Measurements from ENCODE around the gene POLRMT. TPM values are rescaled to one million over a fixed set of nuclear protein-coding genes. Genes with fewer than 3 reads are reported as not detected.

POLRMT gene
- total RNA-seq, 4 donors from 2014 or later = 17.3 to 33.8 (median 30.1) TPM

DNA sequence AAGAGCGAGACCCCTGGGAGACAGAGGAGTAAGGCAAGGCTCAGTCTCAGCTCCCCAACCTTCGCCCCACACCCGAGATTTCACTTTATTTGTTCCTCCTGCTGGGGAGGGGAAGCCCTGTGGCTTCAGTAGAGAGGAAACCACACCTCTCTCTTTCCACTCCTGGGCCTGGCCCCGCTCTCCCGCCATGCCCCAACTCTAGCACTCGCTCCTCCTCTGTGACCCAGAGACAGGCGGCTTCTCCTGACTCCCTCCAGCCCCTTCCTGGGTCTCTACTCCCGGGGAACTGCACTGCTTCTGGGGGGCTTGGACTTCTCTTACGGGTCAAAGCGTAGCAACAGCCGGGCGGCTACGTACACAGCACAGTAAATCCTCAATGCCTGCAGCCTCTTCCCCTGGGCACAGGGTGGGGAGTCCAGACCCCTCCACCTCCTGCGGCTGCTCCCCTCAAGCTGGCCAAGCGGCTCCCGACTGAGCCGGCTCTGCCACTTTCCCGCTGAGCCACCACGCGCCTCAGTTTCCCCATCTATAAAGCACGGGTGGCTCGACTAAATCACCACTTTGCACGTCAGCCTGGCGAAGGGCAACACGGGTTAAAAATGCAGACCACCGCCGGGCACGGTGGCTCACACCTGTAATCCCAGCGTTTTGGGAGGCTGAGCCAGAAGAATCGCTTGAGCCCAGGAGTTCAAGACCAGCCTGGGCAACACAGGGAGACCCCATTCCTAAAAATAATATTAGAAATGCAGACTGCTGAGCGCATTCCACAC lies 28.3 kb upstream of the POLRMT start:
- DNase-seq (ENCODE audit: low spot score) (no peak), ATAC-seq (ENCODE audit: low FRiP score) (no peak)
- TF ChIP-seq, protein P1, sequence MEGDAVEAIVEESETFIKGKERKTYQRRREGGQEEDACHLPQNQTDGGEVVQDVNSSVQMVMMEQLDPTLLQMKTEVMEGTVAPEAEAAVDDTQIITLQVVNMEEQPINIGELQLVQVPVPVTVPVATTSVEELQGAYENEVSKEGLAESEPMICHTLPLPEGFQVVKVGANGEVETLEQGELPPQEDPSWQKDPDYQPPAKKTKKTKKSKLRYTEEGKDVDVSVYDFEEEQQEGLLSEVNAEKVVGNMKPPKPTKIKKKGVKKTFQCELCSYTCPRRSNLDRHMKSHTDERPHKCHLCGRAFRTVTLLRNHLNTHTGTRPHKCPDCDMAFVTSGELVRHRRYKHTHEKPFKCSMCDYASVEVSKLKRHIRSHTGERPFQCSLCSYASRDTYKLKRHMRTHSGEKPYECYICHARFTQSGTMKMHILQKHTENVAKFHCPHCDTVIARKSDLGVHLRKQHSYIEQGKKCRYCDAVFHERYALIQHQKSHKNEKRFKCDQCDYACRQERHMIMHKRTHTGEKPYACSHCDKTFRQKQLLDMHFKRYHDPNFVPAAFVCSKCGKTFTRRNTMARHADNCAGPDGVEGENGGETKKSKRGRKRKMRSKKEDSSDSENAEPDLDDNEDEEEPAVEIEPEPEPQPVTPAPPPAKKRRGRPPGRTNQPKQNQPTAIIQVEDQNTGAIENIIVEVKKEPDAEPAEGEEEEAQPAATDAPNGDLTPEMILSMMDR (IDR thresholded peaks at IDR 0.05) = no peak

DNA sequence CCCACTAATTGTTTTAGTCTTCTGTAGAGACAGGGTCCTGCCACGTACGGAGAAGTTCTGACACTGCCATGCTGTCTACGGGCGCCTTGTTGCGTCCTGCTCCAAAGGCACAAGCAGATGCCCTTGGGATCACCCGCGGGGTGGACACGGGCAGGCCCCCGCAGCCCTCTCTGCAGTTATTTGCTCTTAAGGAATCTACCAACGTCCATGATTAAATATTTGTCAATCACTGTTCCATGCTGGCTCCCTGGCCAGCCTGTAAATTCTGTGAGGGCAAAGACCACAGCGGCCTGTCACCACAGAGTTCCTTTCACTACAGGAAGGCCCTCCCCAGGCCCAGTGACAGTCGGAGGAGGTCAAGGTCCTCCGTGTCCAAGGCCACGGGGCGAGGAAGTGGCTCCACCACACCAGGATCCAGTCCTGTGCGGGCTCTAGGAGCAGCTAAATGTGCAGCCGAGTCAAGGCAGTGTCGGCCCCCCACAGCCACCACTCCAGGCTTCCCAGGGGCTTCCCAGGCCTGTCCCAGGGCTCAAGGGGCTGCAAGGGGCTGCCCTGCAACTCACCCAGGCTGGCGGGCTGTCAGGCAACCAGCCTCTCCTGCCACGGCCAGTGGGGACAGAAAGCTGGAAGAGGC lies 27.6 kb upstream of the POLRMT start:
- no peak for DNase-seq (ENCODE audit: low spot score)
- no peak for ATAC-seq (ENCODE audit: low FRiP score)
- TF ChIP-seq, protein P1 (IDR thresholded peaks at IDR 0.05) = no peak

DNA sequence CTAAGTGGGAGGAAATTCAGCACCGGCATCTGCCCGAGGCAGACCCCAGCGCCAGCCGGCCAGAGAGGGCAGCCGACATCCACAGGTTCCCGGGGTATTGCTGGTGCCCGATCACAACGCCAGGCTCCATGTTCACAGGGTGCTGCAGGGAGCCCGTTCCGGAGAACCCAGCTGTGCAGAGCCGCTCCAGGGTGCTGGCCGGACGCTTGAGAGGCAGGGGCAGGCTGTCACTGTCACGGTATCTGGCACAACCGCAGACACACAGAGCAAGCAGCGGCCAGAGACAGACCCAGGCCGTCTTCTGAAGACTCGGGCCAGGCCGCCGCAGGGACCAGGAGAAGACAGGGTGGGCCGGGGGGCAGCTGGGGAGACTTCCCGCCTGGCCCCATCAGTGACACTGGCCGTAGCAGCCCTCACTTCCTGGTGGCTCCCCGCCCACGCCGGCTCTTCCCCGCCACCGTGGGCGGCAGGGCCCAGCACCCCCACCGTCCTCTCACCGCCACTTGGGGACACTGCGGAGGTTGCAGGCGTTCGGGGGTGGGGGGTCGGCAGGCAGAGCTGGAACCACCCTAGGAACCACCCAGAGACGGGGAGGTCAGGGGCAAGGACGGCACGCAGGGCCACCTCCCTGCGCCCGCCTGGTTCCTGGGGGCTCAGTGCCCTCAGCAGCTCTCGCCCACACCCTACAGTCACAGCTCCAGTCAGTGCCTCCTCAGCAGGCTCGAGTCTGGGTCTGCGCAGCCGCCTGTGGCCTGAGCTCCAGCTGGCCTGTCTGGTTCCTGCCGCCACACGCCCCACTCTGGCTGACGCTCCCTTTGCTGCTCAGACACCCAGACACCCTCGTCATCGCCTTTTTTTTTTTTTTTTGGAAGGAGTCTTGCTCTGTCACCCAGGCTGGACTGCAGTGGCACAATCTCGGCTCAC lies 25.8 kb upstream of the POLRMT start:
- TF ChIP-seq, protein P1 (IDR thresholded peaks at IDR 0.05) = no peak
- ATAC-seq (ENCODE audit: low FRiP score) (no peak), DNase-seq (ENCODE audit: low spot score) (no peak)

DNA sequence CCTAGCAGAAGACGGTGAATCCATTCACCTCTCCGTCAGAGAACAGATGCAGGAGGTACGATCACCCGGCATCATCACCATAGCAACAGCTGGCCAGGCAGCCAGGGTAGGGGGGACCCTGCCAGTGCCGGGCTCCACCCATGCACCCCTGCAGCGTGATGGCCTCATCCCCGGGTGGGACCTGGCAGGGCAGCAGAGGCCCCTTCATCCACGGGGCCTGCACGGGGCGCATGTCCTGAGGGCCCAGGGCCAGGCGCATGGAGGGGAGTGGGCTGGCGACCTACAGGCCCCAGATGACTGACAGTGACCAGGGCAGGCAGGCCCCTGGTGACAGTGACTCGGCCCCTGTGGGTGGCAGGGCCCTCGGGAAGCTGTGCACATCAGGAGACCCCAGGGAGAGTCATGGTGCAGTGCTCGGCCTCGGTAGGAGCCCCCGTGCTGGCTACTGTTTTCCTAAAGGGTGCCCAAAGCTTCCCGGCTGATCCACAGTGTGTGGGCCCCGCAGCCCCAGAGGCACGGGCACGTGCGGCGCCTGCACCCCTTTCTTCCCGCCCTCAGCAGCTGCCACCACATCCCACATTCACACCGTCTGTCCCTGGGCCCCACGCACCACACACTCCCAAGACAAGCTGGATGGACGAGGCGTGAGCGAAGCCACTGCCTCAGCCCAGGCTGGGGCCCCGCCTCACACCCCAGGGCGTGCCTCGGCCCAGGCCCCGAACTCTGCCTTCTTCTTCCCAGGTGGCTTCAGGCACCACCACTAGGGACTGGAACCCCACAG lies 24.9 kb upstream of the POLRMT start:
- DNase-seq (ENCODE audit: low spot score) (no peak), ATAC-seq (ENCODE audit: low FRiP score) (no peak)
- TF ChIP-seq, protein P1 (IDR thresholded peaks at IDR 0.05) = no peak

DNA sequence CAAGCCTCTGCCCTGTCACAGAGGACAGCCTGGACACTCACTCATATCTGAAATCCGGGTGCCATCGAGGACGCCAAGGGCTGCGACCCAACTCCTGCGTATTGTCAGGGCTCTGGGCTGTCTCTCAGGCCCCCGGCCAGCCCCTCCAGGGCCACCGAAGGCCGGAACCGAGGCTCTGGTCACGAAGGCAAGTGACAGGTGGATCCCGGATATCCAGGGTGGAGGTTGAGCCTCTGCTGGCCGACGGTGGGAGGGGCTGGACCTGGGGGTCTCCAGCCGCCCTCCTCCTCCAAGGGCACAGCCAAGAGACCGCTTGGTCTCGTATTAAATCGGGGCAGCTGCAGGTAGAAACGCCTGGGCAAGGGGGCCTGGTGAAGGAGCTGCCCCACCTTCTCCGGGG lies 24.3 kb upstream of the POLRMT start:
- TF ChIP-seq, protein P1 (IDR thresholded peaks at IDR 0.05) = no peak
- DNase-seq (ENCODE audit: low spot score) (no peak), ATAC-seq (ENCODE audit: low FRiP score) (no peak)

DNA sequence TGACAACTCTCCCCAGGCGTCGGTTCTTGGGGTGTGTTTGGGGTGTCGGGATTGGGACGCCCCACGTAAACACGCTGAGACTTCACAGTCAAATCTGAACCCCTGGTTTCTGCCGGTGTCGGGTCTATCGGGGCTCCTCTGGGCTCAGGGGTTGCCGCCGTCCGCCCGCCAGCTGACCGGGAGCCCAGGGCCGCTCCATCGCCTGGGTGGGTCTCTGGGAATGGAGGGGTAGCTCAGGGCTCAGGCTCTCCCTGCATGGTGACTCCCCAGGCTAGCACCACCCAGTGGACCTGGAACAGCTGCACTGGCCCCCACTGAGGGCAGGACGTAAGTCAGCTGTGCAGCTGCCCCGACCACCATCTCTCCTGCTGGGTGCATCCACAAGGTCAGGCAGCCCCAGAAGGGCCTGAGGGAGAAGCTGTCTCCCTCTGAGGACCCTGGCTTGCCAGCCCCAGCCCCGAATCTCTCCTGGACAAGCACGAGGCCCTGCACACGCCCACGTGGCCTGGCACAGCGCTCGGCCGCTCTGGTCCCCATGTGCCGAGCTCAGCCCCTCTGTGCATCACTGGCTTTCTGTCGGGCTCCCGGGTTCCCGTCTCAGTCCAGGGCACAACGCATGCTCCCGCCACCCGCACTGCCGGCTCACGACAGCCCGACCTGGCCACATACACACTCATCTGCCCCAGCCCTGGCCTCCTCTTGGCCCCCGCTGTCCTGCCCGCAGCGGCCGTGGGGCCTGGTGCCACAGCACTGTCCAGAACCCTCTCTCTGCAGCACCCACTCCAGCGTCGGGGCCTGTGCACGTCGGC lies 23.6 kb upstream of the POLRMT start:
- ATAC-seq (ENCODE audit: low FRiP score) (no peak), DNase-seq (ENCODE audit: low spot score) (no peak)
- TF ChIP-seq, protein P1 (IDR thresholded peaks at IDR 0.05) = no peak

All from omental fat pad (tissue), 4 donors.